HepG2 (cell line): Measurements from ENCODE around the gene TCF12. TPM values are rescaled to one million over a fixed set of nuclear protein-coding genes. Genes with fewer than 3 reads are reported as not detected.
A peak's percentile ranks its signal among the peaks of the same experiment; 100 is the strongest.

ENCODE experiments used
- ARNT2 ChIP-seq: sonication (generic); formaldehyde crosslinking; IDR thresholded peaks from 2 replicates; pipeline ENCODE4 v1.8.0; 2022; ENCODE audit warnings: mild to moderate bottlenecking, low read depth, missing genetic modification reagents, moderate library complexity
- ATF7-NPFF ChIP-seq: sonication (generic); formaldehyde crosslinking; IDR thresholded peaks from 2 replicates; pipeline ENCODE4 v1.8.1; 2023; ENCODE audit warnings: mild to moderate bottlenecking, low read depth, missing genetic modification reagents, moderate library complexity
- CBFB ChIP-seq: sonication (generic); formaldehyde crosslinking; IDR thresholded peaks from 2 replicates; pipeline ENCODE4 v1.4.0; 2020; ENCODE audit warnings: missing genetic modification reagents
- KDM4B ChIP-seq: sonication (generic); formaldehyde crosslinking; IDR thresholded peaks from 2 replicates; pipeline ENCODE4 v1.4.0; 2020; ENCODE audit warnings: missing genetic modification reagents
- KMT2A ChIP-seq: sonication (generic); formaldehyde crosslinking; IDR thresholded peaks from 2 replicates; pipeline ENCODE4 v1.4.0; 2020; ENCODE audit warnings: missing genetic modification reagents
- MEF2D ChIP-seq: sonication (generic); formaldehyde crosslinking; IDR thresholded peaks from 2 replicates; pipeline ENCODE4 v1.5.1; 2020; ENCODE audit warnings: mild to moderate bottlenecking, missing genetic modification reagents
- MYNN ChIP-seq: sonication (generic); formaldehyde crosslinking; IDR thresholded peaks from 2 replicates; pipeline ENCODE4 v1.4.0; 2020; ENCODE audit warnings: mild to moderate bottlenecking, low read depth, missing genetic modification reagents
- NKX3-1 ChIP-seq: sonication (generic); formaldehyde crosslinking; IDR thresholded peaks from 2 replicates; pipeline ENCODE4 v1.5.0; 2020; ENCODE audit warnings: missing genetic modification reagents
- RBFOX2 ChIP-seq: fragments of 200-400 bp; formaldehyde crosslinking; IDR thresholded peaks from 2 replicates; pipeline ENCODE4 v1.6.1; 2017; ENCODE audit warnings: low read depth, mild to moderate bottlenecking, low read length
- SRY ChIP-seq: sonication (generic); formaldehyde crosslinking; IDR thresholded peaks from 2 replicates; pipeline ENCODE4 v1.8.0; 2022; ENCODE audit warnings: mild to moderate bottlenecking, missing genetic modification reagents
- ZMYM2 ChIP-seq: sonication (generic); formaldehyde crosslinking; IDR thresholded peaks from 2 replicates; pipeline ENCODE4 v1.8.0; 2022; ENCODE audit warnings: mild to moderate bottlenecking, missing genetic modification reagents
- ZNF143 ChIP-seq: sonication (generic); formaldehyde crosslinking; IDR thresholded peaks from 2 replicates; pipeline ENCODE4 v1.4.0; 2020; ENCODE audit warnings: missing genetic modification reagents
- ZNF205 ChIP-seq: IDR thresholded peaks from 2 replicates; pipeline ENCODE4 v1.6.1; 2018; ENCODE audit warnings: missing biosample characterization, missing genetic modification reagents
- ZNF224 ChIP-seq: sonication (generic); formaldehyde crosslinking; IDR thresholded peaks from 2 replicates; pipeline ENCODE4 v1.5.0; 2020; ENCODE audit warnings: mild to moderate bottlenecking, missing genetic modification reagents
- ZNF264 ChIP-seq: sonication (generic); formaldehyde crosslinking; IDR thresholded peaks from 2 replicates; pipeline ENCODE4 v1.4.0; 2020; ENCODE audit warnings: missing genetic modification reagents
- ZNF30 ChIP-seq: sonication (generic); formaldehyde crosslinking; IDR thresholded peaks from 2 replicates; pipeline ENCODE4 v1.5.0; 2020; ENCODE audit warnings: mild to moderate bottlenecking, missing genetic modification reagents
- ZNF350 ChIP-seq: sonication (generic); formaldehyde crosslinking; IDR thresholded peaks from 2 replicates; pipeline ENCODE4 v1.4.0; 2020; ENCODE audit warnings: mild to moderate bottlenecking, low read depth, missing genetic modification reagents, borderline replicate concordance
- ZNF567 ChIP-seq: sonication (generic); formaldehyde crosslinking; IDR thresholded peaks from 2 replicates; pipeline ENCODE4 v1.8.1; 2023; ENCODE audit warnings: mild to moderate bottlenecking, missing genetic modification reagents, borderline replicate concordance
- polyA plus RNA-seq, 8 experiments: library from polyadenylated mRNA; depleted of rRNA in 3 of 8; stranded (reverse) in 7 of 8; unstranded in 1 of 8; fragments of >200 nt; fragmentation: Illumina TruSeq in 4 of 8; extraction: Trizol in 4 of 8; gene quantifications; 2 replicates each; pipeline versions ENCODE4 v1.2.1 to v1.2.3, GENCODE V29; 2011 to 2016; ENCODE audit warnings: low read depth in 4 of 8, missing spikeins in 1 of 8, mixed read lengths in 1 of 8; ENCODE audit not compliant: insufficient read depth in 1 of 8
- total RNA-seq, 5 experiments: library from RNA; depleted of rRNA; stranded (reverse); fragments of >200 nt; fragmentation: Illumina TruSeq; extraction: Trizol; gene quantifications; 2 replicates each; pipeline ENCODE4 v1.2.3, GENCODE V29; 2016; ENCODE audit warnings: low read depth in 1 of 5
- TF ChIP-seq, protein P1 (sequence below): IDR thresholded peaks from 2 replicates; pipeline ENCODE4 v1.6.1; 2016; ENCODE audit warnings: mild to moderate bottlenecking, missing biosample characterization, missing genetic modification reagents
- TF ChIP-seq, protein P2 (sequence below): sonication (generic); formaldehyde crosslinking; IDR thresholded peaks from 2 replicates; pipeline ENCODE4 v1.8.0; 2022; ENCODE audit warnings: missing genetic modification reagents, mild to moderate bottlenecking, borderline replicate concordance
- TF ChIP-seq, protein P3 (sequence below): sonication (generic); formaldehyde crosslinking; IDR thresholded peaks from 2 replicates; pipeline ENCODE4 v1.5.0; 2020; ENCODE audit warnings: missing genetic modification reagents
- TF ChIP-seq, protein P4 (sequence below): sonication (generic); formaldehyde crosslinking; IDR thresholded peaks from 2 replicates; pipeline ENCODE4 v1.4.0; 2020; ENCODE audit warnings: missing genetic modification reagents, borderline replicate concordance
- TF ChIP-seq, protein P5 (sequence below): sonication (generic); formaldehyde crosslinking; IDR thresholded peaks from 2 replicates; pipeline ENCODE4 v1.5.0; 2020; ENCODE audit warnings: mild to moderate bottlenecking, missing genetic modification reagents

The TCF12 gene
- total and polyA plus RNA-seq, 2 of the 13 experiments (the other 11 are each of a cell fraction or from before 2014, with no cell fraction given): 48.6 to 51.1 TPM

GRCh38 chr15:56886932-56887781 lies 31.3 kb upstream of the TCF12 start (continued):
- peak; percentile 94 for TF ChIP-seq RBFOX2
- peak; percentile 63 for TF ChIP-seq KMT2A (CRISPR knock-in tag)
- peak; percentile 87 for TF ChIP-seq ATF7-NPFF (CRISPR knock-in tag)
- TF ChIP-seq ZNF224: peak; percentile 98
- TF ChIP-seq, protein P1, sequence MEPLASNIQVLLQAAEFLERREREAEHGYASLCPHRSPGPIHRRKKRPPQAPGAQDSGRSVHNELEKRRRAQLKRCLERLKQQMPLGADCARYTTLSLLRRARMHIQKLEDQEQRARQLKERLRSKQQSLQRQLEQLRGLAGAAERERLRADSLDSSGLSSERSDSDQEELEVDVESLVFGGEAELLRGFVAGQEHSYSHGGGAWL (CRISPR knock-in tag): peak; percentile 93
- TF ChIP-seq ZMYM2 (CRISPR knock-in tag): peak; percentile 1; the same call in 1 of the 2 replicates
- TF ChIP-seq MYNN (CRISPR knock-in tag): peak; percentile 72
- TF ChIP-seq, protein P2, sequence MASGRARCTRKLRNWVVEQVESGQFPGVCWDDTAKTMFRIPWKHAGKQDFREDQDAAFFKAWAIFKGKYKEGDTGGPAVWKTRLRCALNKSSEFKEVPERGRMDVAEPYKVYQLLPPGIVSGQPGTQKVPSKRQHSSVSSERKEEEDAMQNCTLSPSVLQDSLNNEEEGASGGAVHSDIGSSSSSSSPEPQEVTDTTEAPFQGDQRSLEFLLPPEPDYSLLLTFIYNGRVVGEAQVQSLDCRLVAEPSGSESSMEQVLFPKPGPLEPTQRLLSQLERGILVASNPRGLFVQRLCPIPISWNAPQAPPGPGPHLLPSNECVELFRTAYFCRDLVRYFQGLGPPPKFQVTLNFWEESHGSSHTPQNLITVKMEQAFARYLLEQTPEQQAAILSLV (CRISPR knock-in tag): peak; percentile 94; the same call in 1 of the 2 replicates
- TF ChIP-seq, protein P3, sequence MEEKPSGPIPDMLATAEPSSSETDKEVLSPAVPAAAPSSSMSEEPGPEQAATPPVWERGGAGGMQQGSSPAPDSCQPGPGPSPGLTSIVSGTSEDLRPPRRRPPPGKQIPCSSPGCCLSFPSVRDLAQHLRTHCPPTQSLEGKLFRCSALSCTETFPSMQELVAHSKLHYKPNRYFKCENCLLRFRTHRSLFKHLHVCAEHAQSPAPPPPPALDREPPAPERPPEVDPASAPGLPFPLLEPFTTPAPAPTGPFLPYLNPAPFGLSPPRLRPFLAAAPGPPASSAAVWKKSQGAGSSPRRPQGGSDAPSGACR: peak; percentile 84
- peak; percentile 15; the same call in 1 of the 2 replicates for TF ChIP-seq NKX3-1 (CRISPR knock-in tag)
- peak; percentile 42; the same call in 1 of the 2 replicates for TF ChIP-seq ZNF205 (CRISPR knock-in tag)
- peak; percentile 74; the same call in 1 of the 2 replicates for TF ChIP-seq ZNF350 (CRISPR knock-in tag)
- TF ChIP-seq ZNF143 (CRISPR knock-in tag): no peak
- TF ChIP-seq ZNF30 (CRISPR knock-in tag): peak; percentile 67; the same call in 1 of the 2 replicates
- peak; percentile 92; the same call in 1 of the 2 replicates for TF ChIP-seq KDM4B (CRISPR knock-in tag)
- TF ChIP-seq ARNT2 (CRISPR knock-in tag): peak; percentile 93
- TF ChIP-seq ZNF567 (CRISPR knock-in tag): 0 out of 2 replicates have a peak, but pooled peaks have one; percentile 92
- TF ChIP-seq CBFB (CRISPR knock-in tag): peak; percentile 73; the same call in 1 of the 2 replicates
- peak; percentile 84 for TF ChIP-seq SRY (CRISPR knock-in tag)
- TF ChIP-seq, protein P4, sequence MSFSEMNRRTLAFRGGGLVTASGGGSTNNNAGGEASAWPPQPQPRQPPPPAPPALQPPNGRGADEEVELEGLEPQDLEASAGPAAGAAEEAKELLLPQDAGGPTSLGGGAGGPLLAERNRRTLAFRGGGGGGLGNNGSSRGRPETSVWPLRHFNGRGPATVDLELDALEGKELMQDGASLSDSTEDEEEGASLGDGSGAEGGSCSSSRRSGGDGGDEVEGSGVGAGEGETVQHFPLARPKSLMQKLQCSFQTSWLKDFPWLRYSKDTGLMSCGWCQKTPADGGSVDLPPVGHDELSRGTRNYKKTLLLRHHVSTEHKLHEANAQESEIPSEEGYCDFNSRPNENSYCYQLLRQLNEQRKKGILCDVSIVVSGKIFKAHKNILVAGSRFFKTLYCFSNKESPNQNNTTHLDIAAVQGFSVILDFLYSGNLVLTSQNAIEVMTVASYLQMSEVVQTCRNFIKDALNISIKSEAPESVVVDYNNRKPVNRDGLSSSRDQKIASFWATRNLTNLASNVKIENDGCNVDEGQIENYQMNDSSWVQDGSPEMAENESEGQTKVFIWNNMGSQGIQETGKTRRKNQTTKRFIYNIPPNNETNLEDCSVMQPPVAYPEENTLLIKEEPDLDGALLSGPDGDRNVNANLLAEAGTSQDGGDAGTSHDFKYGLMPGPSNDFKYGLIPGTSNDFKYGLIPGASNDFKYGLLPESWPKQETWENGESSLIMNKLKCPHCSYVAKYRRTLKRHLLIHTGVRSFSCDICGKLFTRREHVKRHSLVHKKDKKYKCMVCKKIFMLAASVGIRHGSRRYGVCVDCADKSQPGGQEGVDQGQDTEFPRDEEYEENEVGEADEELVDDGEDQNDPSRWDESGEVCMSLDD (CRISPR knock-in tag): no peak
- TF ChIP-seq, protein P5, sequence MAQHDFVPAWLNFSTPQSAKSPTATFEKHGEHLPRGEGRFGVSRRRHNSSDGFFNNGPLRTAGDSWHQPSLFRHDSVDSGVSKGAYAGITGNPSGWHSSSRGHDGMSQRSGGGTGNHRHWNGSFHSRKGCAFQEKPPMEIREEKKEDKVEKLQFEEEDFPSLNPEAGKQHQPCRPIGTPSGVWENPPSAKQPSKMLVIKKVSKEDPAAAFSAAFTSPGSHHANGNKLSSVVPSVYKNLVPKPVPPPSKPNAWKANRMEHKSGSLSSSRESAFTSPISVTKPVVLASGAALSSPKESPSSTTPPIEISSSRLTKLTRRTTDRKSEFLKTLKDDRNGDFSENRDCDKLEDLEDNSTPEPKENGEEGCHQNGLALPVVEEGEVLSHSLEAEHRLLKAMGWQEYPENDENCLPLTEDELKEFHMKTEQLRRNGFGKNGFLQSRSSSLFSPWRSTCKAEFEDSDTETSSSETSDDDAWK (CRISPR knock-in tag): no peak
- 0 out of 2 replicates have a peak, but pooled peaks have one; percentile 62 for TF ChIP-seq MEF2D (CRISPR knock-in tag)
- no peak; the same call in 1 of the 2 replicates for TF ChIP-seq ZNF264
